Measurements from ENCODE around the gene TMEM132D. TPM values are rescaled to one million over a fixed set of nuclear protein-coding genes. Genes with fewer than 3 reads are reported as not detected.

The TMEM132D gene
- total and polyA plus RNA-seq, 8 donors = 0.19 to 2.8 (median 0.46) TPM

DNA sequence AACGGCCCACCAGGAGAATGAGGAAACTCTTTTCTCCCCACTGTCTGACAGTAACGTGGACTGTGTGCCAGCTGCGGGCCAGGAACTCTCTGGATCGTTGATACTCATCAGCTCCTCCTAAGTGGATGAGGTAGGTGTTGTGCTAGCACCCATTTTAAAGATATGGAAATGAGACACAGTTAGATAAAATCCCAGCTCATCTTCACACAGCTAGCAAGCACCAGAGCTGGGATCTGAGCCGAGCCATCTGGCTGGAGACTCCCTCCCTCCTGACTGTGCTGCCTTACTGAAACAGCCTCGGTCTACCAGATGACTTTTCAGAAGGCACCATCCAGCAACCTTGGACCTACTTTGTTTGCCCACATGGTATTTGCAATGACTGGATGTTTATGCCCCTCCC, 49.2 kb downstream of the TMEM132D start:
- DNase-seq (no peak), FAIRE-seq (no peak), ATAC-seq (no peak)
- no peaks in the 10 kb centered on the region for H3K9me3 ChIP-seq
- WGBS, 2 donors = 40 to 49% methylated on average over 6 of the region's 6 CpGs
- H3K36me3 ChIP-seq = no peaks in the 10 kb centered on the region
- H3K27me3 ChIP-seq = peaks cover 0 to 6% (median 0%) of the 10 kb centered on the region in 4 donors
- H3K27ac ChIP-seq = no peak overlapping the region
- no peak overlapping the region for H3K4me3 ChIP-seq
- TF ChIP-seq, protein P1, sequence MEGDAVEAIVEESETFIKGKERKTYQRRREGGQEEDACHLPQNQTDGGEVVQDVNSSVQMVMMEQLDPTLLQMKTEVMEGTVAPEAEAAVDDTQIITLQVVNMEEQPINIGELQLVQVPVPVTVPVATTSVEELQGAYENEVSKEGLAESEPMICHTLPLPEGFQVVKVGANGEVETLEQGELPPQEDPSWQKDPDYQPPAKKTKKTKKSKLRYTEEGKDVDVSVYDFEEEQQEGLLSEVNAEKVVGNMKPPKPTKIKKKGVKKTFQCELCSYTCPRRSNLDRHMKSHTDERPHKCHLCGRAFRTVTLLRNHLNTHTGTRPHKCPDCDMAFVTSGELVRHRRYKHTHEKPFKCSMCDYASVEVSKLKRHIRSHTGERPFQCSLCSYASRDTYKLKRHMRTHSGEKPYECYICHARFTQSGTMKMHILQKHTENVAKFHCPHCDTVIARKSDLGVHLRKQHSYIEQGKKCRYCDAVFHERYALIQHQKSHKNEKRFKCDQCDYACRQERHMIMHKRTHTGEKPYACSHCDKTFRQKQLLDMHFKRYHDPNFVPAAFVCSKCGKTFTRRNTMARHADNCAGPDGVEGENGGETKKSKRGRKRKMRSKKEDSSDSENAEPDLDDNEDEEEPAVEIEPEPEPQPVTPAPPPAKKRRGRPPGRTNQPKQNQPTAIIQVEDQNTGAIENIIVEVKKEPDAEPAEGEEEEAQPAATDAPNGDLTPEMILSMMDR (IDR thresholded peaks at IDR 0.05) = no peak
- intact Hi-C loops (cut with DNase I) = no loop called here
- no peaks in the 10 kb centered on the region for H3K4me1 ChIP-seq

DNA sequence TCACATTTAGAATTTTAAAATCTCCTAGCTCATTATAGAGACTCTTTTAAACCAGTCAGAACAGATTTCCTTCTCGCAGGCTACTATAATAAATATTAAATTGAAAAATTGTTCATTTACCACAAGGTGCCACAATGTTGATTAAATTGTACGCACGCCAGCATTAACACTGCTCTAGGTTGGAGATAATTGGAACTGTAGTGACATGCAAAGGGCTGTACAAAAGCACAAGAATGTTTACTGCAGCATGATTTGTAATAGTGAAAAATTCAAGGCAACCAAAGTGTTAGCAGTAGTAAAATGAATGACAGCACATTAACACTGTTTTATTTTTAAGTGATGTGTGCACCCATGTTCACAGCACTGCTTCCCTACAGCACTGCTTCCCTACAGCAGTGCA, 52.5 kb downstream of the TMEM132D start:
- intact Hi-C loops (cut with DNase I) = no loop called here
- H3K27ac ChIP-seq = no peak overlapping the region
- TF ChIP-seq, protein P1 (IDR thresholded peaks at IDR 0.05) = no peak
- H3K27me3 ChIP-seq = peaks cover 0 to 14% (median 0%) of the 10 kb centered on the region in 4 donors
- DNase-seq = no peak
- 53 to 54% methylated on average over 3 of the region's 3 CpGs for WGBS, 2 donors
- H3K36me3 ChIP-seq = no peaks in the 10 kb centered on the region
- FAIRE-seq = no peak
- no peak overlapping the region for H3K4me3 ChIP-seq
- no peaks in the 10 kb centered on the region for H3K4me1 ChIP-seq
- ATAC-seq = no peak
- no peaks in the 10 kb centered on the region for H3K9me3 ChIP-seq

DNA sequence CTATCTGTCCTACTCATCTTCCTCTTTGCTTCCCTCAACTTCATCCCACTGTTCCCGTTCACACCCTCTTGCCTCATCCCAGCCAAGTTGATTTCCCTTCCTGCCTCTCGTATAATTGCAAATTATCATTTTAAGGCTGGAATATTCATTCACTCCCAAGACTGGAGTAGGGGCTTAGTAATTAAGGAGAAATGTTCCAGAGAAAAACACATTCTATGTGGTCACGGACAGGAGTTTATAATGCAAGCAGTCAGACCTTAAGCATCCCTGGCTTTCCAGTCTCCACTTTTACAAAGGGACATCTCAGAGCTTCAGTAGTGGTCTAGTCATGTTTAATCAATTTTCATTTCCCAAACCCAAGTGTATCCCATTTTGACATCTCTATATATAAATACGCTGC, 54.9 kb downstream of the TMEM132D start:
- DNase-seq (no peak), ATAC-seq (no peak), FAIRE-seq (no peak)
- Histone ChIP-seq H3K9me3 (no peaks in the 10 kb centered on the region), H3K4me3 (no peak overlapping the region), H3K36me3 (no peaks in the 10 kb centered on the region), H3K4me1 (no peaks in the 10 kb centered on the region), H3K27me3 (peaks cover 0 to 14% (median 0%) of the 10 kb centered on the region in 4 donors), H3K27ac (no peak overlapping the region)
- TF ChIP-seq, protein P1 (IDR thresholded peaks at IDR 0.05) = no peak
- 61 to 70% methylated on average over 4 of the region's 4 CpGs for WGBS, 2 donors
- intact Hi-C loops (cut with DNase I) = no loop called here

DNA sequence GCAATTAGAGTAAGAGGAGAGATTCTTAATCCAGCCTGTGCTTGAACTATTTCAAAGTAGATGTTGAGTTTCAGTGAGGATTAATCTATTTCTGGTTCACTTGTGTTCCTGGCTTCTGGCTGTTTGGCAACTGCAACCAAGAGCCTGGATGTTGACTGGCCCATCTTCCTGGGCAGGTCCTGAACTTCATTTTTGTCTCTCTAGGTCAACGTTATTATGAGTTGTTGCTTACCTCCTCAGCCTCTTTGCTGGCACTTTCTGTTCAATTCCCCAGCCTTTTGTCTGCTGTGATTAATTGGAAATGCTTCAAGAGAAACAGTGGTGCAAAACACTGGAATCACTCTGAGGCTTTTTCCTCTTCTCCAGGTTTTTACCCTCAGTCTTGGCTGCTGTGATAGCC, 56.8 kb downstream of the TMEM132D start:
- no peaks in the 10 kb centered on the region for H3K36me3 ChIP-seq
- H3K27me3 ChIP-seq = peaks cover 0 to 22% (median 0%) of the 10 kb centered on the region in 4 donors
- H3K4me1 ChIP-seq = no peaks in the 10 kb centered on the region
- intact Hi-C loops (cut with DNase I) = no loop called here
- H3K4me3 ChIP-seq = no peak overlapping the region
- DNase-seq = no peak
- 24 to 35% methylated on average over 1 of the region's 1 CpG for WGBS, 2 donors
- ATAC-seq = no peak
- no peaks in the 10 kb centered on the region for H3K9me3 ChIP-seq
- no peak for FAIRE-seq
- TF ChIP-seq, protein P1 (IDR thresholded peaks at IDR 0.05) = no peak
- H3K27ac ChIP-seq = no peak overlapping the region

DNA sequence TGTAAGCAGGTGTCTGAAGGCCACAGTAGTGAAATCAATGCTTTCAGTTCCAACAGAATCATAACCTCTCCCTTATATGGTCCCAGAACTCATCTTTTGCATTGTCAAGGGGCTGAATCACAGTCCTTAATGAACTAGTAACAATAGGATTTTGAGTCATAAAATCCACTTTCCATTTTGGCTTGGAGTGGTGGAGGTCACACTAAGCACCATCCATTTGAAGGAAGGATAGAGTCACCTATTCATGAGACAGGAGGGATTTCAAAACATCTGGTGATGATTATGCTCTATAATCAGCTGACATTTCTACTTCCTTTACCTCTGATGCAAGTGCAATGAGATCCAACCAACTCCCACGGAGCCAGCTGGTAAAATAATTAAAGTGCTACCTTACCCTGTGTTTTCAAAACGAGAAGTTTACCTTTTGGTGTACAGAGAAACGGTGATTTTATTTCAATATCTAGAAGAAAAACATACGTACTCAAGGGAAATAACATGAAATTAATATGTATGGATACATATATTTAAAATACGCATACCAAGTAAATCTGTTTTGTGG, 59.1 kb downstream of the TMEM132D start:
- ATAC-seq (no peak), FAIRE-seq (no peak), DNase-seq (no peak)
- Histone ChIP-seq H3K9me3 (no peaks in the 10 kb centered on the region), H3K4me1 (no peaks in the 10 kb centered on the region), H3K36me3 (no peaks in the 10 kb centered on the region), H3K4me3 (no peak overlapping the region), H3K27ac (no peak overlapping the region), H3K27me3 (peaks cover 0 to 17% (median 2%) of the 10 kb centered on the region in 4 donors)
- TF ChIP-seq, protein P1 (IDR thresholded peaks at IDR 0.05) = no peak
- intact Hi-C loops (cut with DNase I) = no loop called here
- WGBS, 2 donors = 46 to 59% methylated on average over 5 of the region's 5 CpGs
